ENCODE measurements around the gene PDZD2. TPM values are rescaled to one million over a fixed set of nuclear protein-coding genes. Genes with fewer than 3 reads are reported as not detected.

The PDZD2 gene
- total and polyA plus RNA-seq, 2 experiments from 2014 or later = 1.7 to 4.0 TPM

DNA sequence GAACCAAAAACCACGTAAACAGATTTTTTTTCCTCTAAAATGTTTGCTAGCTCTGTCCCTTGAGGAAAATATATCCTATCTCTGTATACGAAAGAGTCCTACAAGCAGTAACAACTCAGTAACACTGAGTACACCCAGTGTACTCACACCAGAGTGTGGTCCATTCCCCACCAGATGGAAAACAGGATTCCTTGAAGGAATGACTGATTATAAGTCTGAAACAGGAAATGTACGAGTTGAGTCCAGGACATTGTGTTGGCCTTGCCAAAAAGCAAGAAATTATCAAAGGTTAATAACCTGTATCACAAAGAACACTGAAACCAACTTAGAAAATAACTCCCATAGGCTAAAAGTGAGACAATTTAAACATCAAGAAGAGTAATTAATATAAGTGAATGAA lies 514.8 kb downstream of the PDZD2 start:
- no peaks in the 10 kb centered on the region for H3K27me3 ChIP-seq
- TF ChIP-seq EZH2phosphoT487 (IDR thresholded peaks at IDR 0.05; ENCODE audit: low read depth, severe bottlenecking, unreplicated experiment) = no peak
- TF ChIP-seq EZH2 (IDR thresholded peaks at IDR 0.05; ENCODE audit: borderline replicate concordance) = no peak
- TF ChIP-seq, protein P1, sequence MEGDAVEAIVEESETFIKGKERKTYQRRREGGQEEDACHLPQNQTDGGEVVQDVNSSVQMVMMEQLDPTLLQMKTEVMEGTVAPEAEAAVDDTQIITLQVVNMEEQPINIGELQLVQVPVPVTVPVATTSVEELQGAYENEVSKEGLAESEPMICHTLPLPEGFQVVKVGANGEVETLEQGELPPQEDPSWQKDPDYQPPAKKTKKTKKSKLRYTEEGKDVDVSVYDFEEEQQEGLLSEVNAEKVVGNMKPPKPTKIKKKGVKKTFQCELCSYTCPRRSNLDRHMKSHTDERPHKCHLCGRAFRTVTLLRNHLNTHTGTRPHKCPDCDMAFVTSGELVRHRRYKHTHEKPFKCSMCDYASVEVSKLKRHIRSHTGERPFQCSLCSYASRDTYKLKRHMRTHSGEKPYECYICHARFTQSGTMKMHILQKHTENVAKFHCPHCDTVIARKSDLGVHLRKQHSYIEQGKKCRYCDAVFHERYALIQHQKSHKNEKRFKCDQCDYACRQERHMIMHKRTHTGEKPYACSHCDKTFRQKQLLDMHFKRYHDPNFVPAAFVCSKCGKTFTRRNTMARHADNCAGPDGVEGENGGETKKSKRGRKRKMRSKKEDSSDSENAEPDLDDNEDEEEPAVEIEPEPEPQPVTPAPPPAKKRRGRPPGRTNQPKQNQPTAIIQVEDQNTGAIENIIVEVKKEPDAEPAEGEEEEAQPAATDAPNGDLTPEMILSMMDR (IDR thresholded peaks at IDR 0.05; ENCODE audit: poor library complexity) = no peak
- WGBS (ENCODE audit: low lambda C conversion rate, missing lambda C conversion rate) = 63% methylated on average over 3 of the region's 3 CpGs
- H3K4me2 ChIP-seq = peak overlapping the region; percentile 13
- DNase-seq (ENCODE audit: low spot score) = no peak
- H3K4me1 ChIP-seq (ENCODE audit: insufficient read depth) = peaks cover 8% of the 10 kb centered on the region
- no peaks in the 10 kb centered on the region for H3K9me2 ChIP-seq (replicated peaks; ENCODE audit: insufficient read depth)
- H3K27ac ChIP-seq = no peak overlapping the region
- no peaks in the 10 kb centered on the region for H3K36me3 ChIP-seq (replicated peaks; ENCODE audit: insufficient read depth, low read depth)
- H3K79me2 ChIP-seq = peaks cover 100% of the 10 kb centered on the region
- H2AFZ ChIP-seq = no peak overlapping the region
- H3K9me3 ChIP-seq (ENCODE audit: low read depth) = no peaks in the 10 kb centered on the region
- H4K20me1 ChIP-seq (ENCODE audit: insufficient read depth, poor library complexity, severe bottlenecking) = peaks cover 98% of the 10 kb centered on the region
- H3K4me3 ChIP-seq = no peak overlapping the region

DNA sequence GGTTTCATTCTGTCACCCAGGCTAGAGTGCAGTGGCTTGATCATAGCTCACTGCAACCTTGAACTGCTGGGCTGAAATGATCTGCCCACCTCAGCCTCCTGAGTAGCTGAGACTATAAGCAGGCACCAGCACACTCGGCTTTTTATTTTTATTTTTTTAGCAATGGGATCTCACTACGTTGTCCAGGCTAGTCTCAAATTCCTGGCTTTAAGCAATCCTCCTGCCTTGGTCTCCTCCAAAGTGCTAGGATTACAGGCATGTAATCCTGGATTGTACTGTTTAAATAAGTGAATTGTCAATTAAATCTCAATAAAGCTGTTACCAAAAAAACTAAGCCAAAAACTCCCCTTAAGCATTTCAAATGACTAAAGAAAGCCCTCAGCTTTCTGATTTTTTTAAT lies 516.3 kb downstream of the PDZD2 start:
- 92% methylated on average over 2 of the region's 2 CpGs for WGBS (ENCODE audit: low lambda C conversion rate, missing lambda C conversion rate)
- H3K4me2 ChIP-seq = no peak overlapping the region
- no peaks in the 10 kb centered on the region for H3K27me3 ChIP-seq
- no peak overlapping the region for H3K4me3 ChIP-seq
- no peak overlapping the region for H3K27ac ChIP-seq
- H3K9me3 ChIP-seq (ENCODE audit: low read depth) = no peaks in the 10 kb centered on the region
- no peaks in the 10 kb centered on the region for H3K36me3 ChIP-seq (replicated peaks; ENCODE audit: insufficient read depth, low read depth)
- H4K20me1 ChIP-seq (ENCODE audit: insufficient read depth, poor library complexity, severe bottlenecking) = peaks cover 98% of the 10 kb centered on the region
- TF ChIP-seq, protein P1 (IDR thresholded peaks at IDR 0.05; ENCODE audit: poor library complexity) = no peak
- TF ChIP-seq EZH2phosphoT487 (IDR thresholded peaks at IDR 0.05; ENCODE audit: low read depth, severe bottlenecking, unreplicated experiment) (no peak), EZH2 (IDR thresholded peaks at IDR 0.05; ENCODE audit: borderline replicate concordance) (no peak)
- no peak for DNase-seq (ENCODE audit: low spot score)
- no peaks in the 10 kb centered on the region for H3K9me2 ChIP-seq (replicated peaks; ENCODE audit: insufficient read depth)
- H3K79me2 ChIP-seq = peaks cover 100% of the 10 kb centered on the region
- no peak overlapping the region for H2AFZ ChIP-seq
- H3K4me1 ChIP-seq (ENCODE audit: insufficient read depth) = peaks cover 8% of the 10 kb centered on the region

DNA sequence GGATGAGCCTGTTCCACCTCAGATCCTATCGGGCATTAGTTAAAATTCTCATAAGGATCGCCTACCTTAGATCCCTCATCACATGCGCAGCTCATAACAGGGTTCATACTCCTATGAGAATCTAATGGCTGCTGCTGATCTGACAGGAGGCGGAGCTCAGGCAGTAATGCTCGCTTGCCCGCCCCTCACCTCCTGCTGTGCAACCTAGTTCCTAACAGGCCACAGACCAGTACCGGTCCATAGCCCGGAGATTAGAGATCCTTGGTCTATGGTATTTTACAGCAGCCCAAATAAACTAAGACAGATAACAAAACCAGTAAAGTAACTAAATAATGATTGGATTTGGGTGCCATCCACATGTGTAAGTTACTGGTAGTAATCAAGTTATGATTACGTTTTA lies 517.7 kb downstream of the PDZD2 start:
- no peaks in the 10 kb centered on the region for H3K27me3 ChIP-seq
- H3K79me2 ChIP-seq = peaks cover 100% of the 10 kb centered on the region
- TF ChIP-seq EZH2phosphoT487 (IDR thresholded peaks at IDR 0.05; ENCODE audit: low read depth, severe bottlenecking, unreplicated experiment) (no peak), EZH2 (IDR thresholded peaks at IDR 0.05; ENCODE audit: borderline replicate concordance) (no peak)
- TF ChIP-seq, protein P1 (IDR thresholded peaks at IDR 0.05; ENCODE audit: poor library complexity) = no peak
- no peak overlapping the region for H3K4me2 ChIP-seq
- no peaks in the 10 kb centered on the region for H3K9me2 ChIP-seq (replicated peaks; ENCODE audit: insufficient read depth)
- H3K36me3 ChIP-seq (replicated peaks; ENCODE audit: insufficient read depth, low read depth) = no peaks in the 10 kb centered on the region
- no peak for DNase-seq (ENCODE audit: low spot score)
- no peaks in the 10 kb centered on the region for H3K9me3 ChIP-seq (ENCODE audit: low read depth)
- no peak overlapping the region for H3K4me3 ChIP-seq
- no peak overlapping the region for H2AFZ ChIP-seq
- H3K27ac ChIP-seq = no peak overlapping the region
- peaks cover 8% of the 10 kb centered on the region for H3K4me1 ChIP-seq (ENCODE audit: insufficient read depth)
- H4K20me1 ChIP-seq (ENCODE audit: insufficient read depth, poor library complexity, severe bottlenecking) = peaks cover 96% of the 10 kb centered on the region
- WGBS (ENCODE audit: low lambda C conversion rate, missing lambda C conversion rate) = 88% methylated on average over 9 of the region's 9 CpGs

DNA sequence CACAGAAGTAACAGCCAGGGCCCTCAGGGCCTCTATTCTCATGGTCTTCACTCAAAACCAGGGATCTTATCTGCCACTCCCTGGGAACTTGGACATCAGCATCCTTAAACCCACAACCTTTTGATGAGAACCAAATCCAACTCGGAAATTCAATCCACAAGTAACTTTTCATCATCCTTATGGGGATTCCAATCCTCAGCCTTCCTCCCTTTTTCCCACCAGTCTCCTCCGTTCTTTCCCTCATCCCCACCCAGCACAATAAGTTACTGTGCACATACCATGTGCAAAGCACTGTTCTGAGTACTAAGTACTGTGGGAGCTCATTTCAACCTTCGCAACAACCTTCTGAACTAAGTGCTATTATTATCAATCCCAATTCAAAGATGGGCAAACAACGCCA lies 518.1 kb downstream of the PDZD2 start:
- Histone ChIP-seq H3K4me2 (no peak overlapping the region), H3K79me2 (peaks cover 100% of the 10 kb centered on the region), H3K27ac (no peak overlapping the region), H3K9me3 (ENCODE audit: low read depth) (no peaks in the 10 kb centered on the region), H3K4me3 (no peak overlapping the region), H3K27me3 (no peaks in the 10 kb centered on the region), H2AFZ (no peak overlapping the region), H3K36me3 (replicated peaks; ENCODE audit: insufficient read depth, low read depth) (no peaks in the 10 kb centered on the region), H3K9me2 (replicated peaks; ENCODE audit: insufficient read depth) (no peaks in the 10 kb centered on the region), H3K4me1 (ENCODE audit: insufficient read depth) (peaks cover 8% of the 10 kb centered on the region), H4K20me1 (ENCODE audit: insufficient read depth, poor library complexity, severe bottlenecking) (peaks cover 95% of the 10 kb centered on the region)
- no peak for DNase-seq (ENCODE audit: low spot score)
- TF ChIP-seq EZH2phosphoT487 (IDR thresholded peaks at IDR 0.05; ENCODE audit: low read depth, severe bottlenecking, unreplicated experiment) = no peak
- TF ChIP-seq, protein P1 (IDR thresholded peaks at IDR 0.05; ENCODE audit: poor library complexity) = no peak
- TF ChIP-seq EZH2 (IDR thresholded peaks at IDR 0.05; ENCODE audit: borderline replicate concordance) = no peak
- 81% methylated on average over 4 of the region's 4 CpGs for WGBS (ENCODE audit: low lambda C conversion rate, missing lambda C conversion rate)

All from hepatocyte (in vitro differentiated cells).